Heart left ventricle (tissue), 16 donors: ENCODE measurements around the gene CEP128. TPM values are rescaled to one million over a fixed set of nuclear protein-coding genes. Genes with fewer than 3 reads are reported as not detected.
A peak's percentile ranks its signal among the peaks of the same experiment; 100 is the strongest.

Experiments
- ATAC-seq, 4 donors: fragments of 200-7000 bp; cut with Tn5 transposase; one replicate each; pipeline ENCODE4 v1.9.1; 2020 to 2022; ENCODE audit warnings: moderate library complexity in 4 of 4, mild to moderate bottlenecking in 3 of 4, moderate number of reproducible peaks in 1 of 4
- DNase-seq, 5 donors: peaks; one replicate each; pipeline ENCODE4 v3.0.0-alpha.2; 2020
- H3K27ac ChIP-seq, 12 donors: fragments of 200-600 bp; sonication (generic) in 4 of 12; one replicate each; pipeline versions ENCODE4 v1.5.0 to v1.8.0; 2016 to 2022; ENCODE audit warnings: mild to moderate bottlenecking in 2 of 12
- H3K27me3 ChIP-seq, 9 donors: fragments of 200-600 bp; sonication (generic) in 2 of 9; one replicate each; pipeline versions ENCODE4 v1.5.1 to v1.8.0; 2016 to 2022; ENCODE audit warnings: mild to moderate bottlenecking in 3 of 9
- H3K36me3 ChIP-seq, 9 donors: fragments of 200-600 bp; sonication (generic) in 2 of 9; one replicate each; pipeline versions ENCODE4 v1.5.0 to v1.8.0; 2018 to 2022; ENCODE audit warnings: mild to moderate bottlenecking in 2 of 9
- H3K4me1 ChIP-seq, 12 donors: fragments of 200-600 bp; sonication (generic) in 4 of 12; one replicate each; pipeline versions ENCODE4 v1.5.0 to v1.8.0; 2016 to 2022; ENCODE audit warnings: mild to moderate bottlenecking in 3 of 12
- H3K4me3 ChIP-seq, 12 donors: fragments of 200-600 bp; sonication (generic) in 4 of 12; one replicate each; pipeline versions ENCODE4 v1.5.0 to v1.8.0; 2017 to 2022; ENCODE audit warnings: mild to moderate bottlenecking in 9 of 12, moderate library complexity in 4 of 12
- H3K9me3 ChIP-seq, 12 donors: fragments of 200-600 bp; sonication (generic) in 4 of 12; one replicate each; pipeline versions ENCODE4 v1.5.0 to v1.8.0; 2016 to 2022; ENCODE audit warnings: mild to moderate bottlenecking in 1 of 12
- POLR2A ChIP-seq, 2 donors: fragments of 450-650 bp; IDR thresholded peaks; one replicate each; pipeline ENCODE4 v1.6.1; 2017; ENCODE audit warnings: antibody characterized with exemption in 2 of 2, mild to moderate bottlenecking in 2 of 2, moderate library complexity in 2 of 2
- WGBS, 4 donors: extraction: QIAGEN DNeasy Blood & Tissue Kit in 2 of 4; methylation state at CpG; one replicate each; pipeline versions ENCODE4 v1.1.5 to v1.1.7; 2013 to 2018; 5-methylcytosine and 5-hydroxymethylcytosine counted together
- intact Hi-C, 10 donors: fragments of 100-400 bp; cut with DNase I; formaldehyde crosslinking; loops; one replicate each; pipeline versions ENCODE4 v1.11.1 to v1.14.2; 2022
- polyA plus RNA-seq, 2 donors: library from polyadenylated mRNA; stranded (reverse); fragments of 200-250 nt; gene quantifications; one replicate each; pipeline ENCODE4 v1.2.3, GENCODE V29; 2013
- total RNA-seq, 9 donors: library from RNA; depleted of rRNA in 2 of 9; stranded (reverse); fragments of >200 nt in 2 of 9; fragmentation: NEBNext Ultra II Directional in 3 of 9; extraction: Animal tissue kit (Norgen Biotek cat#: 25700) in 3 of 9; gene quantifications; one replicate each; pipeline versions ENCODE4 v1.1.0 to v1.2.4, GENCODE V29; 2016 to 2023
- TF ChIP-seq, protein P1 (sequence below), 12 donors: fragments of 200-600 bp; sonication (generic) in 4 of 12; IDR thresholded peaks; one replicate each; pipeline versions ENCODE4 v1.5.0 to v1.8.0; 2018 to 2022; ENCODE audit warnings: antibody characterized with exemption in 12 of 12, mild to moderate bottlenecking in 5 of 12
- donor health status: ischemic (EF 13 %, LVEDD 7.1; RV severe dilation, severe dysfunction).
- donor health status: healthy with polysubstance abuse.
- donor health status: DM: no; HTN: yes; CAD: no.
- donor health status: DM: no; HTN: no; CAD: no.
- donor health status: ischemic (EF 25% LVEDD 6.9; RV normal size, moderate dysfunction).
- donor health status: ischemic (EF 25% LVEDD 5.7; RV mildly dilated, moderate dysfunction).
- donor health status: healthy.
- donor health status: DM: yes; HTN: yes; CAD: no.
- donor health status: ischemic (EF 35%, LVEDD 5.7; RV mildly dilated, moderate dysfunction).
- donor health status: nonischemic (EF 11% LVEDD 7.7; RV severe dilation, severe dysfunction).
- donor health status: DM: yes; HTN: yes; CAD: no.
- donor health status: PGD.
- donor health status: ischemic (EF 29% LVEDD 5.4; RV normal size, mild dysfunction).
- donor health status: nonischemic (EF 23%, LVEDD 6.1; RV moderate dilation, normal function).

The CEP128 gene
- total and polyA plus RNA-seq, 11 donors, result 0.94 to 6.6 (median 3.4) TPM

DNA sequence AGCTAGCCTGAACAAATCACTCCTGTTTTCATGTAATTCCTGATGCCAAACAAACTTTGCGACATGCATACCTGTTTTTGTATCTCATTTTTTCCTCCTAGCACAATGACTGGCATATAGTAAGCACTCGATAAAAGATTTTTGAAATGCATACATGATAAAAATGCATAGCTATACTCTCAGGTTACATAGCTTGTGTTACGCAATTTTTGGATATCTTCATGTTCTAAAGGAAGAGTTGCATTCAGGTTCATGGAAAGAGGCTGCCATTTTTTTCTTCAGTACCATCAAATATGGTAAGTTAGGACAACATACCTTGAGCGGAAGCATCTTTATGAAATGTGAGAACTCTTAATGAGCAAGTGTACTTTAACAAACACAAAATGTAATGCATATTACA lies 445.4 kb downstream of the CEP128 start:
- intact Hi-C loops, result no loop called here
- H3K27ac ChIP-seq, result no peak overlapping the region
- no peak for ATAC-seq
- H3K4me1 ChIP-seq, result peaks cover 0 to 23% (median 0%) of the 10 kb centered on the region in 12 donors
- no peaks in the 10 kb centered on the region for H3K27me3 ChIP-seq
- H3K36me3 ChIP-seq, result no peaks in the 10 kb centered on the region
- no peak overlapping the region for H3K4me3 ChIP-seq
- 96 to 99% (median 98%) methylated on average over 4 of the region's 4 CpGs for WGBS, 4 donors
- no peak for DNase-seq
- H3K9me3 ChIP-seq, result no peaks in the 10 kb centered on the region
- no peak for TF ChIP-seq POLR2A (IDR thresholded peaks at IDR 0.05)
- TF ChIP-seq, protein P1, sequence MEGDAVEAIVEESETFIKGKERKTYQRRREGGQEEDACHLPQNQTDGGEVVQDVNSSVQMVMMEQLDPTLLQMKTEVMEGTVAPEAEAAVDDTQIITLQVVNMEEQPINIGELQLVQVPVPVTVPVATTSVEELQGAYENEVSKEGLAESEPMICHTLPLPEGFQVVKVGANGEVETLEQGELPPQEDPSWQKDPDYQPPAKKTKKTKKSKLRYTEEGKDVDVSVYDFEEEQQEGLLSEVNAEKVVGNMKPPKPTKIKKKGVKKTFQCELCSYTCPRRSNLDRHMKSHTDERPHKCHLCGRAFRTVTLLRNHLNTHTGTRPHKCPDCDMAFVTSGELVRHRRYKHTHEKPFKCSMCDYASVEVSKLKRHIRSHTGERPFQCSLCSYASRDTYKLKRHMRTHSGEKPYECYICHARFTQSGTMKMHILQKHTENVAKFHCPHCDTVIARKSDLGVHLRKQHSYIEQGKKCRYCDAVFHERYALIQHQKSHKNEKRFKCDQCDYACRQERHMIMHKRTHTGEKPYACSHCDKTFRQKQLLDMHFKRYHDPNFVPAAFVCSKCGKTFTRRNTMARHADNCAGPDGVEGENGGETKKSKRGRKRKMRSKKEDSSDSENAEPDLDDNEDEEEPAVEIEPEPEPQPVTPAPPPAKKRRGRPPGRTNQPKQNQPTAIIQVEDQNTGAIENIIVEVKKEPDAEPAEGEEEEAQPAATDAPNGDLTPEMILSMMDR (IDR thresholded peaks at IDR 0.05), result no peak

DNA sequence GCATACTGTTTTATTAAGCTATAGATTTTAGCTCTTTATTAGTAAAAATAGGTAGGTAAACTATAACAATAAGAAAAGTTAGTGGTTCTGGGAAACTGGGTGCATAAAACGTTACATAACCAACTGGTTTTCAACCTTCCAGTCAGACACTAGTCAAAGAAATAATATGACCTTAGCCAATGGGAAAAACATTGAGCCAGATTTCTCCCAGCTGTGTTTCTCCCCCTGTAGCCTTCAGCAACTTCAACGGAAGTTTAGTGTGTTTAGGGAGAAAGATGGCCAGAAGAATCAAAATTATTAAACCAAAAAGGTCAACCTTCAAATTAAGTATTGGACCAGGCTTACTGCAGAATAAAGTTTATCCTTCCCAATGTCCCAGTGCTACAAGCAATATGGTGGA lies 446.8 kb downstream of the CEP128 start:
- intact Hi-C loops, result no loop called here
- Histone ChIP-seq H3K27me3 (no peaks in the 10 kb centered on the region), H3K9me3 (no peaks in the 10 kb centered on the region), H3K36me3 (no peaks in the 10 kb centered on the region), H3K27ac (peak overlapping the region in 6 of 12 donors; percentile 38 to 82 (median 61)), H3K4me1 (peaks cover 0 to 33% (median 0%) of the 10 kb centered on the region in 12 donors), H3K4me3 (no peak overlapping the region)
- no peak for TF ChIP-seq POLR2A (IDR thresholded peaks at IDR 0.05)
- TF ChIP-seq, protein P1 (IDR thresholded peaks at IDR 0.05), result no peak
- ATAC-seq, result peak in 1 of 4 donors; percentile 7
- no peak for DNase-seq
- WGBS, 4 donors, result 67 to 80% (median 73%) methylated on average over 2 of the region's 2 CpGs

DNA sequence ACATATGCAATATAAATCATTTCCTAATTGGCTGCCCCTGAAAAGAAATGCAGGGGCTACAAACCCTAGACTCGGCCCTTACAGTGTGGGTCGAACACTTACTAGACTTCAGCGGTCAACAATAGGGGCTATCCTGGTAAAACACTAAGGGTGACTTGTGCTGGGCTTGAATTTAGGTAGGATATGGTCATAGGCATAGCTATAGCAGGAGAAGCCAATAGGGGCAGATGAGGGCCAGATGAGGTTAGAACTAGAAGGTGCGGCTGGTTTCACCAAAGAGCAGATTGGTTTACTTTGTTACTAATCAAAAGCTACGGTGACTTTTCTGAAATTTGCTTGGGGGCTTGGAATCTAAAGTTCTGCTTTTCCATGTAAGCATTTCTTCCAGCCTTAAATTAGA lies 447.9 kb downstream of the CEP128 start:
- no peak overlapping the region for H3K4me3 ChIP-seq
- no peak for TF ChIP-seq POLR2A (IDR thresholded peaks at IDR 0.05)
- TF ChIP-seq, protein P1 (IDR thresholded peaks at IDR 0.05), result no peak
- WGBS, 4 donors, result 74 to 86% (median 80%) methylated on average over 5 of the region's 5 CpGs
- no peaks in the 10 kb centered on the region for H3K36me3 ChIP-seq
- peak overlapping the region in 6 of 12 donors; percentile 54 to 82 (median 61) for H3K27ac ChIP-seq
- intact Hi-C loops, result no loop called here
- no peaks in the 10 kb centered on the region for H3K27me3 ChIP-seq
- peaks cover 0 to 33% (median 0%) of the 10 kb centered on the region in 12 donors for H3K4me1 ChIP-seq
- no peak for ATAC-seq
- no peaks in the 10 kb centered on the region for H3K9me3 ChIP-seq
- DNase-seq, result no peak

DNA sequence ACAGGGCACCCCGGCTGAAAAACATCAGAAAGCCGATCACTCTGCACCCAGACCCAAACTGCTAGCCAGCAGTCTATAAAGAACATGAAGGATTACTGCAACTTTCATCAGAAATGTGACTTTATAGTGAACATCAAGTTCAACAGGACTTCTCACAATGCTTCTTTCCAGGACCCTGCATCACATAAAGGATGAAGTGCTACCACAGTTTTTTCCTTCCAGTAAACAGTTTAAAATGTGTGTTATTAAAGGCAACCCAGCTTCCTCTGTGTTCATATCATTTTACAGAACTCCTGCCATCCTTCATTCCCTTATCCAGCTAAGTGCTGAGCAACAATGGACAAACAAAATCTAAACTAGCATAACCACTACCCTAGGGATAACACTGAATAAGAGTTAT lies 449.9 kb downstream of the CEP128 start:
- ATAC-seq (no peak), DNase-seq (no peak)
- intact Hi-C loops, result no loop called here
- Histone ChIP-seq H3K36me3 (no peaks in the 10 kb centered on the region), H3K4me3 (no peak overlapping the region), H3K27me3 (no peaks in the 10 kb centered on the region), H3K4me1 (peaks cover 0 to 33% (median 0%) of the 10 kb centered on the region in 12 donors), H3K9me3 (no peaks in the 10 kb centered on the region), H3K27ac (peak overlapping the region in 8 of 12 donors; percentile 2 to 81 (median 58))
- 66 to 83% (median 78%) methylated on average over 2 of the region's 2 CpGs for WGBS, 4 donors
- TF ChIP-seq POLR2A (IDR thresholded peaks at IDR 0.05), result no peak
- TF ChIP-seq, protein P1 (IDR thresholded peaks at IDR 0.05), result no peak
